Measurements from ENCODE around the gene FKBP8.

FKBP8 gene

DNA sequence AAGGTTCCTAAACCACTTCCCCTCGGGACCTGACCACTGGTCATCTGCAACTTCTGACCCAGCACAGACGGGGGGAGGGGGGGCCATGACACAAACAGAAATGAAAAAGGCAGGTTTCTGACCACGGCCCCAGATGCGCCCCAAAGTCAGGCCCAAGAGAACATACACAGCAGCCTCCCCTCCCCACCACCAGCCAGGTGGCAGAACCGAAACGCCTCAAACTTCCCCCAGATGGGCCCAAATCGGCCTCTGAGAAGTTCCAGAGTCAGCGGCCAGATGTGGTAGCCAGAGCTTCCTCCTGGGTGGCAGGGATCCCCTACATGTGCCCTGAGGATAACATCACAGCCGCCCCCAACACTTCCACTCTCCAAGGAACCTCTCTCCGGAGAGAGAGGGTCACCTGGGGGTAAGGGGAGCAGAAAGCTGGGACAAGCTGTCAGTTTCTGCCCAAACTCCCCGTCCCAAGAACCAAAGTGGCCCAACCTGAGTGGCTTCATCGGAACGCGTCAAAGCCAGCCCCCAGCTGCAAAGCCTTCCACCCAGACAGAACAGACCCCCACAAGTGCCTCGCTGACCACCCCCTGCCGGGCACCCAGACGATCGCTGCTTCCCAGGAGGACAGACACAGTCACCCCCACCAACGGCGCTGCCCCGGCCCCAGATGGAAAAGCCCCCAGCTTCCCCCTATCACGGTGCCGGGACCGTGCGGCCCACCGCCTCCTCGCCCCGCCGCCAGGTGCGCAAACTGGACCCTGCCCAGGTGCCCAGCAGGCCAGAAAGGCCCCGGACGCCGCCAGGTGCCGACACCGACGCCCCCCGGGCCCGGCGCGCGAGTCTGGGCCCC lies 22.3 kb downstream of the FKBP8 start:
- no peak for DNase-seq

DNA sequence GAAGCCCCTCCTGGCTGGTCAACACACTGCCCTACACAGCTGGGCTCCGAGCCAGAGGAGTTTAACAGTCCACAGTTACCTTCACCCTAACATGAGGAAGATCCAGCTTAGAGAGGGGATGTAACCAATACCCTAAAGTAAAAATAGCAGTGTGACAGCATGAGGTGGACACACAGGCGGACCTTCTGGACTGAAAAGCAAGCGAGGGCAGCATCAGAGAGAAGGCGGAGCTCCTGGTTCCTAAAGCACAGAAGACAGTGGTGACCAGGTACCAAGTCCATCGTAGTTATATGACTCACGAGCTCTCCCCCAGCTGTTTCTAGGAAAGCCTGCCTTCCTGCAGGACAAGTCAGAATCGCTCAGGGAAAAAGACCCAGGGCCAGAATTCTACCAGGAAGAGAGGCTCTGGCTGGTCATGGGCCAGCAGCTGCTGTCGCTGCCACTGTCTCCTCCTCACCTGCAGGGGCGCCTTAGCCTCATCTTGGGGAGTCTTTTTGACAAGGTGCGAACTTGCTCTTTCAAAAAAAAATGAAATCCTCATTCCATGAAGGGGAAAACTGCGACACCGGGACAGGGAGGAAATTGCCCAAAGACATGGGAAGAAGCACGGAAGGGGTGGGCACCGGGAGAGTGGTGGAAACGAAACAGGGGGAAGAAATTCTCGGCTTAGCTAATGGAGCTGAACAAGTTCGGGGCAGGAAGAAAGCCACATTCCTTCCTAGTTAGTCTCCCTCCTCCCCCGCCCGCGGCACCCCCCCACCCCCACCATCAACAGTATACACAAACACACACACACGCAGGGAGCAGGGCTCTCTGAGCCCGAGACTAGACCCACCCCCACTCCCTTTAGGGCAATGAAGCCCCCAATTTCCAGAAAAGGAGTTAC lies 23.2 kb downstream of the FKBP8 start:
- peak; percentile 64 for DNase-seq

DNA sequence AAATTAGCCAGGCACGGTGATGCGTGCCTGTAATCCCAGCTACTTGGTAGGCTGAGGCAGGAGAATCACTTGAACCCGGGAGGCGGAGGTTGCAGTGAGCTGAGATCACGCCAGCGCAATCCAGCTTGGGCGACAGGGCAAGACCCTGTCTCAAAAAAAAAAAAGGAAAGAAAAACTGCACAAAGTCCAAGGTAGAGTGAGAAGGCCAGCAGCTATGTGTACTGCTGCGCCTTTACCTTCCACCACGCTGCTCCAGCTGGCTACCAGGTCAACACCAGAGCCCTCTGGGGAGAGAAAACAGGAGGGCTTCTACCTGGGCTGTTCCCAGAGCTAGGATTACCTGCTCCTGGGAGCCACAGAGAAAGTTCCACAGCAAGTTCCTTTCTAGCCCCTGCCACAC lies 24.7 kb downstream of the FKBP8 start:
- DNase-seq, result no peak

DNA sequence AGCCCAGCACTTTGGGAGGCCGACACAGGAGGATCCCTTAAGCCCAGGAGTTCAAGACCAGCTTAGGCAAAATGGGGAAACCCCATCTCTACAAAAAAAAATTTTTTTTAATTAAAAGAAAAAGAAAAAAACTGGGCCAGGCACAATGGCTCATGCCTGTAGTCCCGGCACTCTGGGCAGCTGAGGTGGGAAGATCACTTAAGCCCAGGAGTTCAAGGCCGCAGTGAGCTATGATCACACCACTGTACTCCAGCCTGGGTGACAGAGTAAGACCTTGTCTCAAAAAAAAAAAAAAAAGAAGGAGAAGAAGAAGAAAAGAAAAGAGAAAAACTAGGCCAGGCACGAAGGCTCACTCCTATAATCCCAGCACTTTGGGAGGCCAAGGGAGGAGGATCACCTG lies 25.8 kb downstream of the FKBP8 start:
- no peak for DNase-seq

DNA sequence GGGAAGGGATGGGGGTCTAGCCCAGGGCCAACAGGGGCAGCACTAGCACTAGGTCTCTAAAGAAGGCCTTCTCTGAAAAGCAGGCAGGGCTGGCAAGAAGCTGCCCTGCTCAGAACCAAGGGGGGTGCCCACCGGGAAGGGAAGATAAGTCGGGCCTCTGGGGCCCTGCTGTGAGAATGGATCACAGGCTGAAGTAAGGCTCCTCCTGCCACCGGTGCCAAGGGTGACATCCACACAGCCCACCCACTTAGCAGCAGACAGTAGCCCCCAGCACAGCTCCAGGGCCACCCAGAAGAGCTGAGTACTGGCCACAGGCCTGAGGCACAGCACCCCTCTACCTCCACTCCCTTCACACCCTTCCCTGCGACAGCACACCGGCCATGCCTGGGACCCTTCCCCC lies 27.4 kb downstream of the FKBP8 start:
- DNase-seq, result no peak

DNA sequence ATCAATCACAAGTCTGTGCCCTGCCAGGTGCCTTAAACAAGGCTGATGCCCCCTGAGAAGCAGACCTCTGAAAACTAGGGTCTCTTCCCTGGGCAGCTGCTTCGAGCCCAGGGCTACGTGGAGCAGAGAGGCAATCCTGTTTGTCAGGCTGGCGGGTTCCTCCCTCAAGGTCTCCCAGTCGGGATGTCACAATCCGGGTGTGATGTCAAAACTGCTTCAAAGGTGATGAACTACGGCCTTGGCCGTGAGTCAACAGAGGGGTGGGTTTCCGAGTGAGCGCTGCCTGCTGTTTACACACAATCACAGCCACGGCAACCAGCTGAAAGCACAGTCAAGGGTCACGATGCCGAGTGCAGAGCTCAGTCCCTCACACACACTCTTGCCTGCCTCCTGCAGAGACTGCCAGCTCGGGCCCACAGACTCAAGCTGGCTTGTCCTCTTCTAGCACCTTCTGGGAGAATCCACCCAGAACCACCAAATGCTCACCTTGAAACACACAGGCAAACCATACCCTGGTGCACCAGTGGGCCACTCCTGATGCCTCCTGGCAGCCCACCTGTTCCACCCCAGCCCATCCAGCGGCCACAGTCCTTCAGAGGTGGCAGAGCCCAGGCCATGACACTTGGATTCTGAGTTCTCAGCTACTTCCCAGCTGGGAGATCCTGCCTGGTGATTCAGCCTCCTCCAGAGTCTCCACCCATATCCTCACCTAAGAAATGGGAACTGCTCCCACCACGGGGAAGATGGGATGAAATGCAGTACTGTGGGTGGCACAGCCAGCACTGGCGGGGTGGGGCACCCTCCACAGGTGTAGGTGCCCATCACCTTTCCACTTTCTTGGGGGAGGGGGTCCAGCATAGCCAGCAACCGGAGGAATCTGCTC lies 28.3 kb downstream of the FKBP8 start:
- DNase-seq, result peak; percentile 65

DNA sequence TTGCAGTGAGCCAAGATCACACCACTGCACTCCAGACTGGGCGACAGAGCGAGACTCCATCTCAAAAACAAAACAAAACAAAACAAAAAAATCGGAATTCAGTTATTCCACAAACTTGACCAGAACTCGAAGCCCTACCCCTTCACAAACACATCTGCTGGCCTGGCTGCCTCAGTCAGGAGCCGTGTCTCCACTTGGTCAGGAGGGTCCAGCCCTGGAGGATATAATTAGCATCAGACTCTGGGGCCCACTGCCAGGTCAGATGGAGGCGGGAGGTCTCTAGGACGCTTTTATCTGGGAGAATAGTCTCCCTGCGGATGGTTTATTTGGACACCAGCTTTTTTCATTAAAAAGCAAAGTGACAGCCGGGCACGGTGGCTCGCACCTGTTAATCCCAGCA lies 29.5 kb downstream of the FKBP8 start:
- DNase-seq, result no peak

DNA sequence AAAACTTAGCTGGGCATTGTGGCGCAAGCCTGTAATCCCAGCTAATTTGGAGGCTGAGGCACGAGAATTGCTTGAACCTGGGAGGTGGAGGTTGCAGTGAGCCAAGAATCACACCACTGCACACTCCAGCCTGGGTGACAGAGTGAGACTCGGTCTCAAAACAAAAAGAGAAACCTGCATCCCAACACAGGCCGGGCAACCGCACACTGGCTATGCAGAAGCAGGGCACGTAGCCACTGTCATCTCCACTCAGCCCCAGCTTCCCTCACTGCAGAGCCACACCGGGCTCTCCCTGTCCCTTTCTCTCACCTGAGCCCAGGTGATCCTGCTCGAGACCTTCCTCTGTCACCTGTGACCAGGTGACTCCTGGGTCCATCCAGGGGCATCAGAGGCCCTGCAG lies 33.2 kb downstream of the FKBP8 start:
- no peak for DNase-seq

DNA sequence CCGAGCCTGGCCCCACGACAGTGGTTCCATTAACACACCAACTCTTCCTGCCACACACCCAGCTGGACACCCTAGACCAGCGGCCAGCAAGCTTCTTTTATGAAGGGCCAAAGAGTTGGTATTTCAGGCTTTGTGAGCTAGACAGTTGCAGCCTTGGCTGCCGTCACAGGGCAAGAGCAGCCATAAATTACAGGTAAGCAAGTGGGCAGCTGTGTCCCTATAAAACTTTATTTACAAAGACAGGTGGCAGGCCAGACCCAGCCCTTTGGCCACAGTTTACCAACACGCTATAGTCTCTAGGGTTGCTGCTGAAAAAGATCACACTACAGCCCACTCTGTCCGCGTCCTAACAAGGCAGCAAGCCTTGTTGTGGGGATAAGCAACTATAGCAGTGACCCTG lies 34.8 kb downstream of the FKBP8 start:
- DNase-seq, result no peak

DNA sequence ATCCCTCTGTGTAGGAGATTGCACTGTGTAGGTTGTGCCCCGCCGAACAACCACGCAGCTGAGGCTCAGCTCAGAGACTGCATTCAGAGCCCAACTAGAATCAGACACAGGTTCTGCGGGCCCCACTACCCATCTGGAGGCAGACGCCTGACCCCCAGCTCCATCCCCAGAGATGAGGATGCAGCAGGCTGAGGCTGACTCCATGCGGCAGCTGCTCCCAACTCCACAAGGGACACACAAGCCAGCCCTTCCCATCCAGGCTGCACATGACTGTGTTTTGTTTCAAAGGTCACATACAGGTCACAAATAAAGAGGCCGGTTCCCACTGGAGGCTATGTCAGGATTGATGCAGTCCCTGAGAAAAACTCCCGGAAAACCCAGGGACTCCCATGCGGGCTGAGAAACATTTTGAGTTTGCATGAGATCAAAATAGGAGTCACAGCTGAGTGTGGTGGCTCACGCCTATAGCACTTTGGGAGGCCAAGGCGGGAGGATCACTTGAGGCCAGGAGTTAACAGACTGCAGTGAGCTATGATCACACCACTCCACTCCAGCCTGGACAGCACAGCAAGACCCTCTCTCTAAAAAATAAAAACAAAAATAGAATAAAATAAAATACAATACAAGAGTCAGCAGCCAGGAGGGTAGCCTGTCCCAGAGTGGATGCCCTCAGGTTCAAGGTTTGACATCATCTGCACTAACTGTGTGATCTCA lies 35.5 kb downstream of the FKBP8 start:
- DNase-seq, result no peak

DNA sequence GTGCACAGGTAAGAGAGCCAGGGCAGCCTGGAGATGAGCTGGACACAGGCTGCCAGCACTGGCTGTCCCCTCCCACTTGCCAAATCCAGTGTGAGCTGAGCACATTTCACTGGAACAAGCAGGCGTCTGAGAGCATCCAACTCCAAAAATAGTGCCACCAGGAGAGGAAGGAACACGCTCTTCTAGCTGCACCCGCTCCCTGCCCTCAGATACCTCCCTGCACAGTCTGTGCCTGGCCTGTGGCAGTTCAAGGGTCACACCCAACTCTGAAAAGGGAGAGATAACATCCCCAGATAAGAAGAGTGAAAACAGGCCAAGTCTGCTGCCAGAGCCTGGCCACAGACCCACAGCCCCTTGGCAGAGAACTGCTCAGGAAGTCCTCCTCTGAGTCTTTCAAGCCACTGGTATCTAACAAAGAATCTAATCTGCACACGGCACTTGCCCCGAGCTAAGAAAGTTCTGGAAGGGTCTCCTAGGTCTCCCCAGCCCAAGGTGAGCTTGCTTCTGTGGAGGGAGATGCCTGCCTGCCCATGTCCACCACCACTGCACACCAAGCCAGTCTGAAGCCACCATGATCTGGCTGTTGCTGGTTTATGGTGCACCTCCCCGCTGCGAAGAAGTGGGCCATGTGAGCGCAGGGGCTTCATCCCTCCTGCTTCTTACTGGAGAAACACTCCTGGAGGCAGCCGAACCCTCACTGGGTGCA lies 36.2 kb downstream of the FKBP8 start:
- peak; percentile 62 for DNase-seq

DNA sequence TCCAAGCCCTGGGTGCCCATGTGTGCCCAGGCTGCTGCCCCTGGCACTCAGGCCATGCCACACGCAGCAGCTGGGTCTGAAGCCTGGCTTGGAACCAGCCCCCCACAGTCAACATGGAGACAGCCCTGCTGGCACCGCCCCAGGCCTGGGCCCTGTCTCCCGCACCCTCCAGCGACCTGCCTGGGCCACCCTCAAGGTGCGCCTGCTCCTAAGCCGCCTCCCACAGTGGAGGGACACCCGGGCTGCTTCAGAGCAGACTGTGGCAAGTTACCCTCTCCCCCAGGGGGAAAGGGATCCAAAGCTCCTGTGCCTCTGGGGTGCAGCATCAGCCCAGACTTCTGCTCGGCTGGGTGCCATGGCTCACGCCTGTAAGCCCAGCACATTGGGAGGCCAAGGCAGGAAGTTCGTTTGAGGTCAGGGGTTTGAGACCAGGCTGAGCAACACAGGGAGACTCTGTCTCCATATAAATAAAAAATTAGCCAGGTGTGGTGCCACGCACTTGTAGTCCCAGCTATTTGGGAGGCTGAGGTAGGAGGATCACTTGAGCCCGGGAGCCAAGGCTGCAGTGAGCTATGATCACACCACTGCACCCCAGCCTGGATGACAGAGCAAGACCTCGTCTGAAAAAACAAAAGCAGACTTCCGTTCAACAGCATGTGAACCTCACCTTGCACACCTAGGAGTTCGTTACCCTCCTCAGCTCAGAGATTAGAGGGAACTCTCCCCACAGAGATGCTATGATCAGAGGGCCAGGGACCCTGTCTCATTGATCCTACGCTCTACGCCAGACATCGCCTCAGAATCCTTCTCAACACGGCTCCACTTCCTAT lies 37.1 kb downstream of the FKBP8 start:
- DNase-seq, result peak; percentile 53

DNA sequence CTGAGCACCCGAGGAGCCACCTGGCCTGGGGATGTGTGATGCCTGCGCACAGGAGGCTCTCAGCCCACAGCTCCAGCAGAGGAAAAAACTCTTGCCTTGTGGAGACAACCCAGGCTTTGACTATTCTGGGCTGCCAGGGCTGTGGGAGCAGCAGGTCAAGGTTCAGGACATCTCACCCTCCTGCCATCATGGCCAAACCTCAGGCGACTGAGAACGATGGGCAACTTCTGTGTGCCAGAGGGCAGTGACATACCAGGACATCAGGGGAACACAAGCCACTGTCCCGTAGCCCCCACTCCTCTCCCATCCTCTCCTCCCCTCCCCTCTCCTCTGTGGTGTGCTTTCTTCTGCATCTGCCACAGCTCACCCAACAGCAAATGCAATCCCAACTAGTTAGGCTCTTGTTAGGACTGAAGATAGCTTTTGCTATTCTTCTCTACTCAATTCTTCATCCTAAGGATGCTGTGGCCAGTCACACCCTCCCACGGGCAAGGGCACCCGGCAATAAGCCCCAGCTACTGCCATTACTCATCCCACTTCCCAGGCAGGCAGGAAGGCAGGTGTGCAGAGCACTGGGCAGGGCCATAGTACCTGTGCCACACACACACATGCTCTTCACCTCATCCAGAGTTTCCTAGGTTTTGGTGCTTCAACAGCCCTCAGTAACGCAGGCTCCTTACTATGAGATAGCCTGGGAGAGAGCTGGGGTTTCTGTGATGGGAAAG lies 38.3 kb downstream of the FKBP8 start:
- no peak for DNase-seq

DNA sequence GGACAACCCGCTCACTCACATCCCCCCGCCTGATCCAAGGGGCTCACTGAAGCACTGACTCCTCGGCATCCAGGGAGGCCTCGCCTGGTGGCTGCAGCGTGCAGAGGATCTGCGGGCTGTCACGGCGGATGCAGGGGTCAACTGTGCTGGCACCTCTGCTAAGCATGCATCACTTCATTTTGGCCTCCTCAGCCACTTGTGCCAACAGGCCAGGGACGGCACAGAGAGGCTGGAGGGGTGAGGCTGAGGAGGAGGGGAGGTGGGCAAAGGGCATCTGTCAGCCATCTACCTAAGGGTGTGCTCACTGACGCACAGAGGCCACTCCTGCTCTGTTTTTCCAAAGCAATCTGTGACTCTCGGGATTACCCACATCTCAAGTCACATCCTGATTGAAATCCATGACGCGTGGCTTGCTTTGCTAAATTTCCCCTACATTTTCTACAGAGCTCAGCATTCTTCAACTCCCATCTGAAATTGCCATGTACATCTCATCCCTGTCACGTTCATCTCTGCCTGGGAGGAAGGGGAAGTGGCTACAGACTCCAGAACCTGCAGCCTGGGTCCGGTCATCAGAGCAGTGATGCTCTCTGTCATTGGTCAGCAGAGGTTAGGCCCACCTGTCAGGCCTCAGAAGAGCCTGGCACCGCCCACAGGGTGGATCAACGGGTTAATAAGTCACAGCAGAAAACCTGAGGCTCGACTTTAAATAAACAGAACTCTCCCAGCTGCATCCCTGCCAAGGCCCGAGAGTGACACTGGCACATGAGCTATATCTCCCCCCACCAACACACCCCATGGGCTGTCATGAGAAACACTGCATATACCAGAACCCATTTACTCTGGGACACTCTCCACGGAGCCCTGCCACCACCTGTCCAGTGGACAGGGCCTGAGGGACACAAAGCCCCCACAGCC lies 39.1 kb downstream of the FKBP8 start:
- no peak for DNase-seq

DNA sequence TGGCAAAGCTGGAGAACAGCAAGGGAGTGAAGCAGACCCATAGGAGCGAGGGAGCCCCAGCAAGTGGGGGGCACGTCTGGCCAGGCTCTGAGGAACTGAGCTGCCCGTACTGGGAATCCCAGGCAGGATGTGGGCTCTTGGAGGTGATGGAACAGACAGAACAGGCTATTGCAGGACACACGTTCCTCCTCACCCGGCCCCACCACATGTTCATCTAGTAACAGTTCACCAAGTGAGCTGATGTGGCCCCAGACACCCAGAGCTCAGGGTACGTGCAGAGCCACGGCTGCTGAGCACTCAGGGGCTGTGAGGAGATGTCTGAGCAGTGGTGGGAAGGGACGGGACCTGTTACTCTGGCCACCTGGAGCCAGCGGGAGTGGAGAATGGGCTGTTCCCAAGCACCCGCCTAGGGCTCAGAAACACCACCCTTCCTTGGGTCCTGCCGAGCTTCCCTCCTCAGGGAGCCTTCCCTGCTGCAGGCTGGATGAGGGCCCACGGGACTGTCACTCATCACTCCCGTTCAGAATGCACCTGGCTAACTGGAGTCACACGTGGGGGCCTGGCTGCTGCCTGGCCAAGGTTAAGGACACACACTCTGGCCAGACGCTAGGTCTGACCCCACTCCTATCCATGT lies 39.9 kb downstream of the FKBP8 start:
- no peak for DNase-seq

DNA sequence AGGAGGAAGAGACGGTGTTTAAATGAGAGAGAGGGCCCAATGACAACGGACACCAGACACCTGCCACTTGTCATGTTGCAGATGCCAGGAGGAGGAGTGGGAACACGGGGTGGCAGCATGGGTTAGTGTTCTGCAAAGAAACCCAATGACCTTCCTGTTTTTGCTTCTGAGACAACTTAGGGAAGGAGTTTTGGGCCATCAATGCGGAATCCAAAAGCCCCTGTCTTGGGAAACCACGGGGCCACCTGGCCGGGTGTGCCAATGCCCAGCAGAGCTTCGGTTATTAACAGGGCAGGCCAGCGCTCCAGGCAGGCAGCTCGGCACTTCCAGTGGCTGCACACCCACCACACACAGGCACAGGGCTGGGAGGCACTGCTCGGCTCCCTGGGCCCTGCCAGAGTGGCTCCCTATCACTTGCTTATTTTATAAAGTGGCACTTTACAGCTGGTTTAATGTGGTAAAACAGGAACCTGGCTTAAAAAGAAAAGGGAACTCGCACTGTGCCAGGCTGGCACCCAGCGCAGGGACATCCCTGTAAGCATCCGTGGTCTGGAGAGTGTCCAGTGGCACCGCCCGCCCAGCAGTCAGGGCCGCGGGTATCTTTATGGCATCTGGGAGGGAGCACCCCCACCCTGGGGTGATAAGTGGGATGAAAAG lies 40.6 kb downstream of the FKBP8 start:
- no peak for DNase-seq

DNA sequence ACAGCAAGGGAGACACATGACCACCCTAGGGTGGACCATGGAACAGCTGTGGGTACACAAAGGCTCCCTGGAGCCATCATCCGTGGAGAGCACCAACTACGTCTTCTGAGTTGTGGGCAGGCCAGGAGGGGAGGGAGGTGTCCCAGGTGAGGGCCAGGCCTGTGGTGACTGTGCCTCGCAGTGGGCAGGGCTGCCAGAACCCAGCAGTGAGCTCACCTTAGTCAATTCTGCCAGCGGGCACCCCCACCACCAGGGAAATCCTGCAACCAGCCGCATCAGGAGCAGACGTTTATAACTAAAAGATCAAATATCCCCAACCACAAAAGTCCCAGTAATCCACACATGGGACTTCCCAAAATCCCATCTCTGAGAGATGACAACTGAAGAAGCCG lies 41.1 kb downstream of the FKBP8 start:
- DNase-seq, result no peak

DNA sequence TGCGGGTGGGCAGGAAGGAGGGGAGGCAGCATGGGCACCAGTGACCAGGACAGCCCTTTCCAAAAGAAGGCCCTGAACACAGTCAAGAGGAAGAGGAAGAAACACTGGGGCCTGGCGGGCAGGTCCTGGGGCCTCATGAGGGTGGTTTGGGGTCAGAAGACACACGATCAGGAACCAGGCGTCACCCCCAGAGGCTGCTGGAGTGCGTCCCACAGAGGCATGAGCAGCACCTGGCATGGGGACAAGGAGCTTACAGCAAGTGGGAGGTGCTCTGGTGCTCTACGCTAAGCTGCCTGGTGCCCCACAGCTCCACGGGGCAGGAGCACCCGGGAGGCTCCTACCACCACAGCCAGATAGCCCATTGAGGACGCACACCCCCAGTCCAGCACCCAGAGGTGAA lies 41.5 kb downstream of the FKBP8 start:
- no peak for DNase-seq

Data from CD4-positive, alpha-beta T cell treated with Interleukin-4 for 4 hours (primary cell).